AG04449 (cell line): ENCODE data around the gene FRRS1.

Source experiments
- CTCF ChIA-PET: fragments of 350-600 bp; formaldehyde crosslinking; extraction: SDS; loops from one replicate; lab custom pipeline; 2021; ENCODE audit warnings: antibody characterized with exemption; lab: Yijun Ruan, JAX
- POLR2A ChIA-PET: fragments of 400-600, 350-600 bp; formaldehyde crosslinking; extraction: SDS; loops from one replicate; lab custom pipeline; 2020; ENCODE audit warnings: antibody characterized with exemption, inconsistent platforms; lab: Yijun Ruan, JAX
- DNase-seq: peaks from one replicate; pipeline ENCODE4 v3.0.0-alpha.2; 2010; ENCODE audit warnings: low read depth, low spot score
- H3K4me3 ChIP-seq: 2 replicates; pipeline ENCODE4 v1.5.1; 2011; ENCODE audit warnings: low read depth, mild to moderate bottlenecking, control low read depth, low read length
- CTCF ChIP-seq: IDR thresholded peaks from one replicate; pipeline ENCODE4 v1.5.1; 2011; ENCODE audit warnings: mild to moderate bottlenecking, moderate library complexity, low read length, control low read depth, inconsistent platforms; ENCODE audit not compliant: insufficient read depth; ENCODE audit errors: missing control alignments

FRRS1 gene

GRCh38 chr1:99766378-99766800 is at the start of gene FRRS1:
FRRS1 (minus strand) TSS chr1:99766635; CDS start chr1:99748768, 17,867 bp downstream.
- no peak for DNase-seq
- CTCF ChIA-PET: interaction anchor here (0.7 to 1.7 kb wide), 4 partner anchors 9 to 698 kb away, joined by 3 to 6 read pairs (median 5); no protein-coding TSS in a partner anchor
- POLR2A ChIA-PET: no interaction called here
- TF ChIP-seq CTCF: no peak
- peak within 1 kb of the TSS; percentile 52 for H3K4me3 ChIP-seq

GRCh38 chr1:99814373-99814900 is 48.0 kb upstream of the FRRS1 start:
- H3K4me3 ChIP-seq: no peak overlapping the region
- CTCF ChIA-PET: interaction anchor here (1.0 kb wide), 1 partner anchor 641 kb away, joined by 3 read pairs; no protein-coding TSS in a partner anchor
- no peak for DNase-seq
- TF ChIP-seq CTCF: no peak
- POLR2A ChIA-PET: no interaction called here

GRCh38 chr1:99811747-99812146 is 45.3 kb upstream of the FRRS1 start:
- no peak for DNase-seq
- TF ChIP-seq CTCF: no peak
- ChIA-PET CTCF (interaction anchor here (0.6 to 1.3 kb wide), 5 partner anchors 240 to 1056 kb away, joined by 3 to 16 read pairs (median 4); partner anchors contain the start of gene DBT), POLR2A (no interaction called here)
- H3K4me3 ChIP-seq: no peak overlapping the region

- ChIA-PET CTCF (interaction anchor here (0.6 to 1.3 kb wide), 3 partner anchors 439 to 1057 kb away, joined by 3 to 16 read pairs (median 4); partner anchors contain the start of gene DBT), POLR2A (no interaction called here)
- no peak overlapping the region for H3K4me3 ChIP-seq
- DNase-seq: no peak
- no peak for TF ChIP-seq CTCF
Observed at GRCh38 chr1:99811075-99811474, 44.6 kb upstream of the FRRS1 start.

GRCh38 chr1:99808391-99809115 is 42.1 kb upstream of the FRRS1 start:
- ChIA-PET CTCF (interaction anchor here (0.6 to 8.8 kb wide), 12 partner anchors 12 to 1065 kb away, joined by 3 to 101 read pairs (median 6); no protein-coding TSS in a partner anchor), POLR2A (no interaction called here)
- TF ChIP-seq CTCF: peak; percentile 23
- DNase-seq: peak; percentile 86
- H3K4me3 ChIP-seq: peak overlapping the region; percentile 6; the same call in 1 of the 2 replicates

GRCh38 chr1:99806882-99807281 is 40.4 kb upstream of the FRRS1 start:
- TF ChIP-seq CTCF: no peak
- H3K4me3 ChIP-seq: no peak overlapping the region
- ChIA-PET POLR2A (no interaction called here), CTCF (interaction anchor here (0.8 to 8.8 kb wide), 8 partner anchors 10 to 1061 kb away, joined by 3 to 101 read pairs (median 6); partner anchors contain the start of gene RTCA)
- DNase-seq: no peak
